Femur (tissue), 1 donor: ENCODE results near the gene GRID2IP.
"Not testable (repeated sequence)": the region's sequence is repeated elsewhere in the genome, so short reads cannot be mapped to it uniquely, and the experiment has no call there.

ENCODE experiments used
- DNase-seq: peaks from one replicate; pipeline ENCODE4 v3.0.0-alpha.2; 2017

Gene GRID2IP

GRCh38 chr7:6482743-6483119, 68.5 kb downstream of the GRID2IP start:
- DNase-seq: no peak

DNA sequence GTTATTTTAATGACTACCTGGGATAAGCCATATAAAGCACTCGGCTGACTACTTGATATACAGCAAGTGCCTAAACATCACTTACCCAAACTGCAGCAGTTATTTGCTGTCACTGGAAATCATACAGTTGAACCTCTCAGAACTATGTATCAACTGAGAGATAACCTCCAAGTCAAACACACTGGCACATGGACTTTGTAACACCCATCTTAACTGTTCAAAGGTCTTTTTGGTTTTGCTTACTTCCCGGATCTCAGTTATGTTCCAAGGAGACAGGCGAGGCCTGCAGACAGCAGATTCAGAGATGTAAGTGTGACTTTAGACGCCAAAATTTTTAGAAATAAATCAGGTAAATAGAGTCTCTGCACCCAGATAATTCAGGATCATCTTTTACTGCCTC, 69.0 kb downstream of the GRID2IP start:
- no peak for DNase-seq

DNA sequence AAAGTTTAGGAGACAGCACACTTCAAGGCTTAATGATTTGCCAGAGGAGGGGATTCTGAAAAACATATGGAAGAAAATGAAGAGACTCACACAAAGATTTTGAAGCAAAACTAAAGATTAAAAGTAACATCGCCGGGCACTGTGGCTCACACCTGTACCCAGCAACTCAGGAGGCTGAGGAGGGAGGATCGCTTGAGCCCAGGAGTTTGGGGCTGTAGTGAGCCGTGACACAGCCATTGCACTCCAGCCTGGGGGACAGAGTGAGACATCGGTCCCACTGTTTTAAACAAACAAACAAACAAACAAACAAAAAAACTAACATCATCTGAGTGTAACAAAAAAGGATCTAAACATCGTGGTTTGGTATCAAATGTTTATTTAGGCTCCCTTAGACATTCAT, 69.8 kb downstream of the GRID2IP start:
- DNase-seq: no peak

- no peak for DNase-seq
Measured at GRCh38 chr7:6480323-6480660, 71.0 kb downstream of the GRID2IP start.

- DNase-seq: no peak
Measured at GRCh38 chr7:6479067-6479466, 72.2 kb downstream of the GRID2IP start.

DNA sequence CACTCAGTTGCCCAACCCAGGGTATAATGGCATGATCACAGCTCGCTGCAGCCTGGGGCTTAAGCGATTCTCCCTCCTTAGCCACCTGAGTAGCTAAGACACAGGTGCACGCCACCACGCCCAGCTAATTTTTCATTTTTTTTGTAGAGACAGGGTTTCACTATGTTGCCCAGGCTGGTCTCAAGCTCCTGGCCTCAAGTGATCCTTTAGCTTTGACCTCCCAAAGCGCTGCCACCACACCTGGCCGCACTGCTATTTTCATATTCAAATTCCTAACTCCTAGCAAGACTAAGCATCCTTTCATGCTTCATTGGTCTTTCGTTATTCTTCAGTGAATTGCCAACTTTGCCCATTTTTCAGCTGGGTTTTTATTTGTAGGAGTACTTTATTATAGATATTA, 73.1 kb downstream of the GRID2IP start:
- no peak for DNase-seq

DNA sequence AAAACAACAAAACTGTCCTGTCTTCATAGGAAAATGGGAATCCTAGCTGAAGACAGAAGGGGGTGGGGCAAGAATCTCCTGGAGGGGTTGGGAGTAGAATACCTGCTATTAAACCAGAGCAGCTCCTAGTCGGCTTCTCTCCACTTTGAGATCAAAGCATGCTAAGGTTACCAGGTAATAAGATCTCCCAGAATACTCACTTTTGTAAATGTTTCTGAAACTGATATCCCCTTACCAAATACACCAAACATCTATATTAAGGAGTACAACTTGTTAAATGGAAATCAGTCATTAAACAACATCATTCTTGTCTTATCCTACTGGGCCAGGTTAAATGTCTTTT, 74.0 kb downstream of the GRID2IP start:
- no peak for DNase-seq

GRCh38 chr7:6476596-6477317, 74.5 kb downstream of the GRID2IP start:
- no peak for DNase-seq

DNA sequence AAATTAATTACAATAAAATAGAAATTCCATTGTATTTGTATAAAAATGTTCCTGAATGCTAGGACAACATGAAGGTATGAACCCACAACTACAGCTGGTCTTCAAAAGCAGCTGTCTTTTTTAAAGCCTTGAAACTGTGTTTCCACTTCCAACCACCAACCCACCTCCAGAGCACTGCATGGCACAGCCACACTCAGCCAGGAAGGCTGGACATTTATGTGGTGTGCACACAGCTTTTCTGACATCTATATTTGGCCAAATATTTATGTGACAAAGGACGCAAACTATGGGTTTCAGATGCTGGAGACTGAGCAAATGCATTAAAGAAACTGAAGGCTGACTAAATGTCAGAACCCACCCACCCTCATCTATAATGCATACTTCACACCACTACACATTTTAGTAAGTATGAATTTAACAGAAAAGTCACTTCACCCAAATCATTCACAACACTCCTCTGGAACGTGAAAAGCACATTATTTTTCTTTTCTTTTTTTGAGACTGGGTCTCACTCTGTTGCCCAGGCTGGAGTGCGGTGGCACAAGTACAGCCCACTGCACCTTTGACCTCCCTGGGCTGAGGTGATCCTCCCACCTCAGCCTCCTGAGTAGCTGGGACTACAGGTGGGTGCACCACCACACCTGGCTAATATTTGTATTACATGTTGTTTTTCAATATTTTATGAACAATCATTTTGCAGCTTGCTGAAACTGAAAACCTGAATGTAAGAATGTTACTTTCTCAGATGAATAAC, 75.7 kb downstream of the GRID2IP start:
- no peak for DNase-seq

GRCh38 chr7:6465862-6466261, 85.4 kb downstream of the GRID2IP start:
- DNase-seq: no peak

DNA sequence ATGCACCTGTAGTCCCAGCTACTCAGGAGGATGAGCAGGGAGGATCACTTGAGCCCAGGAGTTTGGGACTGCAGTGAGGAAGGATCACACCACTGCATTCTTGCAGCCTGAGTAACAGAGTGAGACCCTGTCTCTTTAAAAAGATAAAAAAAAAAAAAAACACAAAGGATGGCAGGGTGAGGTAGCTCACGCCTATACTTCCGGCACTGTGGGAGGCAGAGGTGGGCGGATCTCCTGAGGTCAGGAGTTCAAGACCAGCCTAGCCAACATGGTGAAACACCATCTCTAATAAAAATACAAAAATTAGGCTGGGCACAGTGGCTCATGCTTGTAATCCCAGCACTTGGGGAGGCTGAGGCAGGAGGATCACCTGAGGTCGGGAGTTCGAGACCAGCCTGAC, 87.7 kb downstream of the GRID2IP start:
- not testable (repeated sequence) for DNase-seq

- DNase-seq: no peak
Measured at GRCh38 chr7:6461946-6462550, 89.2 kb downstream of the GRID2IP start.

GRCh38 chr7:6460990-6461584, 90.2 kb downstream of the GRID2IP start:
- no peak for DNase-seq

DNA sequence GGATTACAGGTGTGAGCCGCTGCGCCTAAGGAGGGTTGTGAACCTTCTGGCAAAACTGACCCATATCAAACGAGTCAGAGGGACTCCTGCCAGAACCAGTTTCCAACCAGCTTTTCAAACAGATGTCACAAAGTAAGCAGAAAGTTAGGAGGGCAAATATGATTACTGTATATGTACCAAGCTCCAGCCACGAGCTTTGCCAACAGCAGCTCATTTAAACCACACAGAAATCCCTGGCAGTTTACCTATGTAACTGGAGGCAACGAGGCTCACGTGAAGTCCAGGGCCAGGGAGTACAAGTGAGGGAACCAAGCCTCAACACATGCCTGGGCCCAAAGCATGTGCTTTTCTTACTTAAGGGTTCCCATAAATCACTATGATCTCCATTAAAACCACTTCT, 91.0 kb downstream of the GRID2IP start:
- no peak for DNase-seq

- DNase-seq: not testable (repeated sequence)
Measured at GRCh38 chr7:6458676-6459075, 92.6 kb downstream of the GRID2IP start.

GRCh38 chr7:6453734-6454133, 97.5 kb downstream of the GRID2IP start:
- no peak for DNase-seq

GRCh38 chr7:6451224-6451705, 100.0 kb downstream of the GRID2IP start:
- no peak for DNase-seq

DNA sequence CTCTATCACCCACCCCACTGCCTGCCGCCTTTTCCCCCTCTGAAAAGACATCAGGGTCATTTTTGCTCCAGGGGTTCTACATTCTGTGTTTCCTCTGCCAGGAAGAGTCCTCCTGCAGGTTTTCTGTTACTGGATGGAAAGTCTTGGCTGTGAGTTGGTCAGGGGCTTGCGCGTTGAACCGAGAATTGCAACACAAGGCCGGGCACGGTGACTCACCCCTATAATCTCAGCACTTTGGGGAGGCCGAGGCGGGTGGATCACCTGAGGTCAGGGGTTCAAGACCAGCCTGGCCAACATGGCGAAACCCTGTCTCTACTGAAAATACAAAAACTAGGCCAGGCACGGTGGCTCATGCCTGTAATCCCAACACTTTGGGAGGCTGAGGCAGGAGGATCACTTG, 100.7 kb downstream of the GRID2IP start:
- not testable (repeated sequence) for DNase-seq

- not testable (repeated sequence) for DNase-seq
Measured at GRCh38 chr7:6449884-6450283, 101.4 kb downstream of the GRID2IP start.

DNA sequence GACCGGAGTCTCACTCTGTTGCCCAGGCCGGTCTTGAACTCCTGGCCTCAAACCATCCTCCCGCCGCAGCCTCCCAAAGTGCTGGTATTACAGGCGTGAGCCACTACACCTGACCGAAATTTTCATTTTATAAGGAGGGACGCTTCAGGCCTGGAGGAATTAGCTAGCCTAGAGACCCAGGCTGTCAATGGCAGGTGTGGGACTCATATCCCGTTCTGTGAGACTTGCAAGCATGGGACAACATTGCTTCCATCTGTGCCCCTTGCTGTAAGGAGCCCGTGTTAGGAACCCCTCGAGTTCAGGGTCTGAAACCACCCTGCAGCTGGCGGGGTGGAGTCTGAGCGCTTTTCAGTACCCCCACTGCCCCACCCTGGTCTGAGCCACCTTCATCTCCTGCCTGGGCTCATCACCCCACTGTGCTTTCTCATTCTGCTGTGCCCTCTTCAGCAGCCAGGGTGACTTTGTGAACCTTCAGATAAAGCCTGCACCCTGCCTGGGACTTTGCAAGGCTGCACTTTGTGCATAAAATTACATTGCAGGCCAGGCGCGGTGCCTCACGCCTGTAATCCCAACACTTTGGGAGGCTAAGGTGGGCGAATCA, 102.2 kb downstream of the GRID2IP start:
- DNase-seq: no peak

DNA sequence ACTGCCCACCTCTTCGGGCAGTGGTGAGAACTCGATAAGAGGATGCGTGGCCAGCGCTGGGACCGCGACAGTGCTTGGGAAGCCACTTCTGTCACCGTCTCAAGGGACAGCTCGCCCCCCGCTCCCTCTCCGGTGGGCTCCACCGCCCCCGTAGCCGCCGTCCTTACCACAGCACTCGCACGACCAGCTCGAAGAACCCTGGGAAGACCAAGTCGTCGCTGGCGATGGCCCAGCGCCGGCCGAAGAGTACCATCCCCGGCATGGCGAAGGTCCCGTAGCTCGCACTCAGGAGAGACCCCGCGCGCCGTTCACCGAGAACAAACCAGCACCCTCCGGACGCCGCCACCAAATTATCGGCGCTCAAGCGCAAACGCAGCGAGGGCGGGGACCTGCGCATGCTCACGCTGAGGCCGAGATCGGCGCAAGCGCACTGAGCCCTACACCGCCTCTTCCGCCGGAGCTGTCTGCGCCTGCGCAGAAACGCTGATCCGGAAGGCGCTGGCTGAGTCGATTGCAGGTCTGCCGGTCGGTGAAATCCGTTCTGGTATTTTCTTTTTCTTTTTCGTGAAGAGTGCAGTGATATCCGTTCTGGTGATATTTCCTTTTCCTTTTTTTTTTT, 103.6 kb downstream of the GRID2IP start, which contains the start of gene DAGLB:
TSS of gene DAGLB (minus strand) at position 374 of the 619 bp plus-strand sequence. CDS start at position 262, 112 bp downstream.
- DNase-seq: peak; percentile 96
